Activated T-helper 1 cell treated with anti-CD3 and anti-CD28 coated beads, Interleukin-12 subunit alpha, Interleukin-12 subunit beta, Interleukin-2, Interleukin-4 antibody, amounts not matched to agents 30 ng/mL and 10 ng/mL and 1 ng/mL, durations not matched to agents 14 hours and 24 hours and 36 hours (primary cell): ENCODE measurements around the gene IGF2BP2. TPM values are rescaled to one million over a fixed set of nuclear protein-coding genes. Genes with fewer than 3 reads are reported as not detected.
A peak's percentile ranks its signal among the peaks of the same experiment; 100 is the strongest.

Experiments
- DNase-seq: peaks from one replicate; pipeline ENCODE4 v3.0.0; 2021; ENCODE audit warnings: low spot score
- H3K27ac Mint-ChIP-seq: one replicate; pipeline ENCODE4 v1.8.0; 2021; ENCODE audit warnings: mild to moderate bottlenecking, mixed read lengths
- H3K27me3 Mint-ChIP-seq: one replicate; pipeline ENCODE4 v1.8.0; 2022; ENCODE audit warnings: mild to moderate bottlenecking, moderate library complexity, mixed read lengths; ENCODE audit not compliant: insufficient read depth
- H3K36me3 Mint-ChIP-seq: one replicate; pipeline ENCODE4 v1.8.0; 2021; ENCODE audit warnings: low read depth, mixed read lengths
- H3K4me1 Mint-ChIP-seq: one replicate; pipeline ENCODE4 v1.8.0; 2021; ENCODE audit warnings: low read depth, mixed read lengths
- H3K4me3 Mint-ChIP-seq: one replicate; pipeline ENCODE4 v1.8.0; 2021; ENCODE audit warnings: mild to moderate bottlenecking, moderate library complexity, mixed read lengths
- H3K9me3 Mint-ChIP-seq: one replicate; pipeline ENCODE4 v1.8.0; 2021; ENCODE audit warnings: mixed read lengths
- intact Hi-C: fragments of 100-400 bp; cut with micrococcal nuclease; formaldehyde crosslinking; loops from one replicate; pipeline ENCODE4 v1.15.1; 2024
- total RNA-seq: library from RNA; stranded (reverse); gene quantifications from 2 replicates; pipeline ENCODE4 v1.2.3, GENCODE V29; 2022

The IGF2BP2 gene
- total RNA-seq, 1 donor from 2014 or later = 0.62 TPM

- peak overlapping the region; percentile 20 for H3K27ac Mint-ChIP-seq
- H3K4me1 Mint-ChIP-seq = peaks cover 17% of the 10 kb centered on the region
- H3K27me3 Mint-ChIP-seq = no peaks in the 10 kb centered on the region
- peaks cover 25% of the 10 kb centered on the region for H3K36me3 Mint-ChIP-seq
- no peak overlapping the region for H3K4me3 Mint-ChIP-seq
- intact Hi-C loops = no loop called here
- DNase-seq = no peak
- no peaks in the 10 kb centered on the region for H3K9me3 Mint-ChIP-seq
These were observed 195.2 kb downstream of the IGF2BP2 start for GRCh38 chr3:185629554-185630181.

DNA sequence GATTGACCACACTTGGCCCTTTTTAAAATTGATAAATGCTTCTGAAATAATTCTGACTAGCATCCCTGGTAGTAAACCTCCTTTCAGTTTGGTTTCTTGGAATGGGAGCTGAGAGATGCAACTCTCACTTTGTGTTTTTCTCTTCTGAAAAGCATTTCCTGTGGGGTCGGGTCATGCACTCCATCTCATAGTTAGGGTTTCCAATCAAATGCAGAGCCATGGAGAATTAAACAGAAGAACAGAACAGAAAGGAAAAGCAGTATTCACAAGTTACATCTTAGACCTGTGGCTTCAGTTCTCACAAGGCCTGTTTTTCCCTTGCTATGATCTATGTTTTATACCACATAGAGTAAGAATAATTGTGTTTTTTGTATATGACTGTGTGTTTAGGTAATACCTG, 199.1 kb downstream of the IGF2BP2 start:
- peaks cover 27% of the 10 kb centered on the region for H3K36me3 Mint-ChIP-seq
- no peak overlapping the region for H3K4me3 Mint-ChIP-seq
- no peaks in the 10 kb centered on the region for H3K9me3 Mint-ChIP-seq
- DNase-seq = peak; percentile 6
- peak overlapping the region; percentile 79 for H3K27ac Mint-ChIP-seq
- H3K27me3 Mint-ChIP-seq = no peaks in the 10 kb centered on the region
- intact Hi-C loops = no loop called here
- peaks cover 11% of the 10 kb centered on the region for H3K4me1 Mint-ChIP-seq

- no peak for DNase-seq
- no peaks in the 10 kb centered on the region for H3K27me3 Mint-ChIP-seq
- H3K9me3 Mint-ChIP-seq = no peaks in the 10 kb centered on the region
- H3K27ac Mint-ChIP-seq = no peak overlapping the region
- peaks cover 11% of the 10 kb centered on the region for H3K4me1 Mint-ChIP-seq
- peaks cover 23% of the 10 kb centered on the region for H3K36me3 Mint-ChIP-seq
- H3K4me3 Mint-ChIP-seq = no peak overlapping the region
- intact Hi-C loops = no loop called here
These were observed 200.7 kb downstream of the IGF2BP2 start for GRCh38 chr3:185623939-185624665.

DNA sequence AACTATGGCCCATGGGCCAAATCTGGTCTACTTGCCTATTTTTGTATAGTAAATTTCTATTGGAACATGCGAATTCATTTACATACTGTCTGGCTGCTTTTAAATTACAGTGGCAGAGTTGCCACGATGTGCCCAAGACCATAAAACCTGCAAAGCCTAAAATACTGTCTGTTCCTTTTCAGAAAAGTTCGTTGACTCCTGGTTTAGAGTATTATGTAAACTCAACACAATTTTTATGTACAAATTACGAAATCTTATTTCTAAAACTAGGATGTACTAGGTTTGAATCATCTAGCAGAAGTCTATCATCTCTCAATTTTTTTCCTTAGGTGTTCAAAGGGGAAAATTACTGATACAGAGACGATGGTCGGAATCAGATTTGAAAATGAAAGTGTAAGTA, 211.8 kb downstream of the IGF2BP2 start:
- Mint-ChIP-seq H3K4me3 (no peak overlapping the region), H3K9me3 (no peaks in the 10 kb centered on the region), H3K36me3 (peaks cover 40% of the 10 kb centered on the region), H3K4me1 (peaks cover 22% of the 10 kb centered on the region), H3K27ac (no peak overlapping the region), H3K27me3 (no peaks in the 10 kb centered on the region)
- DNase-seq = no peak
- intact Hi-C loops = no loop called here

DNA sequence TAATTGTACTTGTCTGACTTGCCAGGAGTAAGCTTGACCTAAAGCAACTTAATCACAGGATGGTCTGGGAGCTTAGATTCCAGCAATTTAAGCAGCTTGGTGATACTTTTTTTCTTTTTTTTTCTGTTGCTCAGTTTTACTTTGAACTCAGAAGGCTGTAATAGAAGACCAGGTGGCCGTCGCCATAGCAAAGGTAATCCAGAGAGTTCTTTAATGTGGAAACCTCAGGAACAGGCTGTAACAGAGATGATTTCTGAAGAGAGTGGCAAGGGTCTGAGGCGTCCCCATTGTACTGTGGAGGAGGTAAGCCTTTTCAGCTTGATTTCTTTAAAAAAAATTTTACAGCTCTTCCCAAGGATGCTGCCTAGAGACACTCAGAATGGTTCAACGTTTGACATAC, 218.6 kb downstream of the IGF2BP2 start:
- Mint-ChIP-seq H3K36me3 (peaks cover 33% of the 10 kb centered on the region), H3K27ac (no peak overlapping the region), H3K27me3 (no peaks in the 10 kb centered on the region), H3K4me3 (no peak overlapping the region), H3K4me1 (no peaks in the 10 kb centered on the region), H3K9me3 (no peaks in the 10 kb centered on the region)
- intact Hi-C loops = no loop called here
- DNase-seq = no peak

- Mint-ChIP-seq H3K27ac (no peak overlapping the region), H3K9me3 (no peaks in the 10 kb centered on the region), H3K4me1 (no peaks in the 10 kb centered on the region), H3K27me3 (no peaks in the 10 kb centered on the region), H3K36me3 (peaks cover 33% of the 10 kb centered on the region), H3K4me3 (no peak overlapping the region)
- DNase-seq = no peak
- intact Hi-C loops = no loop called here
These were observed 219.3 kb downstream of the IGF2BP2 start for GRCh38 chr3:185605566-185605965.

- H3K36me3 Mint-ChIP-seq = peaks cover 17% of the 10 kb centered on the region
- H3K4me1 Mint-ChIP-seq = peaks cover 5% of the 10 kb centered on the region
- intact Hi-C loops = no loop called here
- H3K27me3 Mint-ChIP-seq = no peaks in the 10 kb centered on the region
- no peaks in the 10 kb centered on the region for H3K9me3 Mint-ChIP-seq
- H3K4me3 Mint-ChIP-seq = no peak overlapping the region
- no peak overlapping the region for H3K27ac Mint-ChIP-seq
- no peak for DNase-seq
These were observed 229.3 kb downstream of the IGF2BP2 start for GRCh38 chr3:185595526-185595925.

DNA sequence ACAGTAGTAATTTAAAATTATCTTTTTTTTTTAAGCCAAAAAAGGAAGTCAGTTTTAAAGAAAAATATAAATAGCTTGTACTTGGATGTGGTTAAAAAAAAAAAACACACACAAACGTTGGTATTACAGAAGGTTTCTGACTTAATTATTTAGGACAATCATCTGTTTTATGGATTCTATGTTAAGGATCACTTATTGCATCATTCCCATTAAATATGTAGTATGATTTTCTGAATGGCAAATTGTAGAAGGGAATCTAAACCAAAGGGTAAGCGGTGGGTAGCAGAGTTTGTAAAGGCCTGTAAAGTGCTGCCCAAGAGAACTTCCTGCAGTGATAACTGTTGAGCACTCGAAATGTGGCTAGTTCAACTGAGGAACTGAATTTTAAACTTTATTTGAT, 230.8 kb downstream of the IGF2BP2 start:
- intact Hi-C loops = no loop called here
- Mint-ChIP-seq H3K9me3 (no peaks in the 10 kb centered on the region), H3K4me3 (no peak overlapping the region), H3K27me3 (no peaks in the 10 kb centered on the region), H3K36me3 (peaks cover 9% of the 10 kb centered on the region), H3K27ac (no peak overlapping the region), H3K4me1 (peaks cover 5% of the 10 kb centered on the region)
- DNase-seq = no peak

Other genes starting within 250 kb of the IGF2BP2 start
- 33.5 and 34.6 TPM in 2 replicates for gene SENP2, start 238.7 kb downstream of the IGF2BP2 start, total RNA-seq
- gene TRA2B, start 113.0 kb upstream of the IGF2BP2 start, total RNA-seq = 279 and 312 TPM in 2 replicates